Epithelial cell of proximal tubule (primary cell): ENCODE results near the gene SLC7A6. TPM values are rescaled to one million over a fixed set of nuclear protein-coding genes. Genes with fewer than 3 reads are reported as not detected.

Experiments used
- DNase-seq: peaks from one replicate; pipeline ENCODE4 v3.0.0-alpha.2; 2011; ENCODE audit warnings: low read depth
- H3K4me3 ChIP-seq: 2 replicates; pipeline ENCODE4 v1.5.1; 2011; ENCODE audit warnings: low read depth, mild to moderate bottlenecking, low read length
- total RNA-seq: library from RNA; depleted of rRNA; stranded (reverse); fragments of >200 nt; gene quantifications from 2 replicates; pipeline ENCODE4 v1.2.3, GENCODE V29; 2015
- TF ChIP-seq, protein P1 (sequence below): conservative IDR thresholded peaks from 2 replicates; pipeline ENCODE4 v1.5.1; 2012; ENCODE audit warnings: low read depth, mild to moderate bottlenecking, low read length

SLC7A6 gene
- total RNA-seq, 1 donor from 2014 or later, result 10.6 TPM

DNA sequence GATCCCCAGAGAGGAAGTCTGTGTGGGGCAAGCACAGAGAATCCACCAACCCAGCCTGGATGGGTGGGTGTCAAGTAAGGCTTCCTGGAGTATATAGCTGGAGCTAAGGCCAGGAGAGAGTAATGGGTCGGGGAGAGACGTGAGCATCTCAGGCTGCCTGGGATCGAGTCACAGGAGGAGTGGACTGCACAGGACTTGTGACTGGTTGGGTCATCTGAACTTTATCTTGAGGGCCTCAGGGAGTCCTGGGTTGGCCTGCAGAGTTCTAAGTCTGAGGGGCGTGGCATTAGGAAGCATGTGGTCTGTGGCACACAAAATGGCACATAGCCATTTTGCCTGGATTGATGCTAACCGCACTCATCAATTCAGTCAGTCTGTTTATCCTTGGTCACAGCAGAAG lies 17.7 kb upstream of the SLC7A6 start:
- peak overlapping the region; percentile 100 for H3K4me3 ChIP-seq
- no peak for DNase-seq
- TF ChIP-seq, protein P1, sequence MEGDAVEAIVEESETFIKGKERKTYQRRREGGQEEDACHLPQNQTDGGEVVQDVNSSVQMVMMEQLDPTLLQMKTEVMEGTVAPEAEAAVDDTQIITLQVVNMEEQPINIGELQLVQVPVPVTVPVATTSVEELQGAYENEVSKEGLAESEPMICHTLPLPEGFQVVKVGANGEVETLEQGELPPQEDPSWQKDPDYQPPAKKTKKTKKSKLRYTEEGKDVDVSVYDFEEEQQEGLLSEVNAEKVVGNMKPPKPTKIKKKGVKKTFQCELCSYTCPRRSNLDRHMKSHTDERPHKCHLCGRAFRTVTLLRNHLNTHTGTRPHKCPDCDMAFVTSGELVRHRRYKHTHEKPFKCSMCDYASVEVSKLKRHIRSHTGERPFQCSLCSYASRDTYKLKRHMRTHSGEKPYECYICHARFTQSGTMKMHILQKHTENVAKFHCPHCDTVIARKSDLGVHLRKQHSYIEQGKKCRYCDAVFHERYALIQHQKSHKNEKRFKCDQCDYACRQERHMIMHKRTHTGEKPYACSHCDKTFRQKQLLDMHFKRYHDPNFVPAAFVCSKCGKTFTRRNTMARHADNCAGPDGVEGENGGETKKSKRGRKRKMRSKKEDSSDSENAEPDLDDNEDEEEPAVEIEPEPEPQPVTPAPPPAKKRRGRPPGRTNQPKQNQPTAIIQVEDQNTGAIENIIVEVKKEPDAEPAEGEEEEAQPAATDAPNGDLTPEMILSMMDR, result no peak

DNA sequence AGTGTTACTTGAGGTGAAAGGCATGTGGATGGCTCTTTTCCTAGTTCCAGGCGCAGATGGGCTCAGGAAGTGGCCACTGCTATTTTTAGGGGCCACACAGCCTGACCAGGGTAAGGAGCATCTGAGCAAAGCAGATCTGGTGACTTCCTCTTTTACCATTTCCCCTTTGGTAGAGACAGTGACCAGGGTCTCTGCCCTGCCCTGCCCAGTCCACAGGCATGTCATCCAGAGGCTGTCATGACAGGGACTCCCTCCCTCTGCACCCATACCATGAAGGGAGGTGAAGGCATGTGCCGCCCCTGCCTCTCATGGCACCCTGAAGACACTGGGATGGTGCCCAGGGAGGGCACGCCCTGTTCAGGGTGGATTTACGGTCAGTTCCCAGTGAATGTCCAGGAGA lies 16.9 kb upstream of the SLC7A6 start:
- no peak for DNase-seq
- no peak overlapping the region for H3K4me3 ChIP-seq
- TF ChIP-seq, protein P1, result no peak

DNA sequence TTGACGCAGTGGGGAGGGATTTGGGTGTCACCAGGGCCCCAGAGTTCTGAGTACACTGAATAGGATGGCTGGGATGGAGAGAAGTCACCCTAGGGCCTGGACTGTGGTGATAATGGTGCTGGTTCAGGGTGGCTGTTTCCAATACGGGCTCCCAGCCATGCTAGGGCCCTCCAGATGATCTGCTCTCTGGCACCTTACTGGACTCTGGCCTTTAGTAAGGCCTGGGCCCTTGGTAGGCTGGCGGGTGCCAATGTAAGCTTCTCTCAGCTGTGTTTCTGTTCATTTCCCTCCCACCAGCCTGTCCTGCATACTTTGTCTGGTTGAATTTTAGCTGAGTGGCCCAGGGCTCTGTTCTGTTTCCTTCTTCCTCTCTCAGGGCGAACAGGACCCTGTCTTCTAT lies 16.4 kb upstream of the SLC7A6 start:
- no peak overlapping the region for H3K4me3 ChIP-seq
- TF ChIP-seq, protein P1, result no peak
- DNase-seq, result no peak

DNA sequence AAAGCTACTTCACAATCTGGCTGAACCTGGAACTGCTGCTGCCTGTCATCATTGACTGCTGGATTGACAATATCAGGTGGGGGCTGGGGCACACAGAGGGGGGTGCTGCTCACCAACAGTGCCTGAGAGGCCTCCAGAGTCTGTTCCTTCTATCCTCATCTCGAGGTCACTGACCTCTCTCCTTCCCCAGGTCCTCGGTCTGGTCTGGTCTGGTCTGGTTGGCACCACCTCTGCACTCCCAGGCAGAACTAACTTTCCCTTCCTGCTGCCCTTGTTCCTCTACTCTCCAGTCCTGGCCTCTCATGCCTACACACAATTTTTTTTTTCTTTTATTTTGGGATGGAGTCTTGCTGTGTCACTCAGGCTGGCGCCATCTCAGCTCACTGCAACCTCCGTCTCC lies 15.0 kb upstream of the SLC7A6 start:
- TF ChIP-seq, protein P1, result no peak
- no peak overlapping the region for H3K4me3 ChIP-seq
- no peak for DNase-seq

DNA sequence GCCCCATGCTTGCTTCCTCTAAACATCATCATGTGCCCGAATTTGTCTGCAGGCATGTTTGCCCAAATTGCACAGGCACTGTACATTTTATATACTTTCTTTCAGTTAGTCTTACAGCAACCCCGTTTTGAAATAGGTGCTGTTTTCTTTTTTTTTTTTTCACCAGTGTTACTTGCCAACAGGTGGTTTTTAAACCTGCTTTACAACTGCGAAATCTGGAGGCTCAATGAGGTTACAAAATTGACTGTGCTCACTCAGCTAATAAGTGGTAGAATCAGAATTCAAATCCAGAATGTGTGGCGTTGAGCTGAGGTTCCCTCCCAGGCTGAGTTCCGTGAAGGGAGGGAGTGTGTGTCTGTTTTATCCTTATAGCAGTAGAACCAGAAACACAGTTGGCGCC lies 13.4 kb upstream of the SLC7A6 start:
- DNase-seq, result no peak
- H3K4me3 ChIP-seq, result no peak overlapping the region
- TF ChIP-seq, protein P1, result no peak

DNA sequence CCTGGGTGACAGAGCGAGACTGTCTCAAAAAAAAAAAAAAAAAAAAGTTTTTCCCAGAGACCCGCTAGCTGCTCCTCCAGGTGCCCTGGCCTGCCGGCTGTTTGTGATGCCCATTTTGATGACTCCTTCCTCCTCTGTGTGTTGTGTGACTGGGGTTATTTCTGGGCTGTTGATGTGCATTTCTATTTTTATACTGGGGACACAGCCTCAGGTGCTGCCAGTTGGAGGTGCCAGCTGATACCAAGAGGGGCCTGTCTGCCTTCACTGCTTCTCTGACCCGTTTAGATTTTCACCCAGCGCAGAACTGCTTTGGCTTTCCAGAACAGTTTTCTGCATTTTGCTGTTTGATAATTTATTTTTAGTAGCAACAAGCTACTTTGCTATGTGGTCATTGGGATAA lies 12.5 kb upstream of the SLC7A6 start:
- TF ChIP-seq, protein P1, result no peak
- H3K4me3 ChIP-seq, result no peak overlapping the region
- no peak for DNase-seq

DNA sequence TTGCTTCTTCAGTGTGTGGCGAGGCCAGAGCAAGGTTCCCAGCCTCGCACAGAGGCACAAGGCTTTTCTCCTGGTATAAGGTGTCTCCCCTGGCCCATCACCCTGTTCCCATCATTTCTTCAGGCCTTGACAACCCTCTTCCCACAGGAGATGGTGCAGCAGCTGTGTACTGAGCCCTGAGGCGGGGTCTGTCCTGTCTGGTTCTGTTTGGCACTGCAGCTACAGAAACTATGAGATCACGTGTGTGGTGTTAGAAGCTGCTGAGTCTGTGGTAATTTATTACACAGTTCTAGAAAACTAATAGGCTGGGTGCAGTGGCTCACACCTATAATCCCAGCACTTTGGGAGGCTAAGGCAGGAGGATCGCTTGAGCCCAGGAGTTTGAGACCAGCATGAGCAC lies 11.9 kb upstream of the SLC7A6 start:
- TF ChIP-seq, protein P1, result no peak
- no peak for DNase-seq
- no peak overlapping the region for H3K4me3 ChIP-seq
